HepG2 (cell line): ENCODE measurements around the gene MAP3K9. TPM values are rescaled to one million over a fixed set of nuclear protein-coding genes. Genes with fewer than 3 reads are reported as not detected.

ENCODE experiments used
- ATAC-seq: fragments of 200-7000 bp; cut with Tn5 transposase; 3 replicates; pipeline ENCODE4 v1.9.1; 2020; ENCODE audit warnings: mild to moderate bottlenecking, moderate library complexity
- BruUV-seq: library from RNA; stranded (reverse); fragments of 400-500 nt; replicated peaks from 2 replicates; lab custom pipeline; 2021; lab: Mats Ljungman, UMichigan
- CTCF ChIA-PET: fragments of 300-600 bp; formaldehyde crosslinking; extraction: SDS; loops from one replicate; lab custom pipeline; 2021; ENCODE audit warnings: low total read pairs, inconsistent platforms, low intra/inter-chr PET ratio; lab: Yijun Ruan, JAX
- POLR2A ChIA-PET: fragments of 350-600 bp; sonication (Branson Sonifier 250); formaldehyde crosslinking; loops from one replicate; lab custom pipeline; 2020; ENCODE audit warnings: antibody characterized with exemption, inconsistent platforms; lab: Yijun Ruan, JAX
- DNase-seq: peaks from one replicate; pipeline ENCODE4 v3.0.0-alpha.2; 2015; ENCODE audit warnings: low spot score
- FAIRE-seq: peaks from 3 replicates; lab custom pipeline; 2011; peaks lifted over from hg19 to GRCh38; lab: Jason Lieb, UNC
- H2AFZ ChIP-seq: one replicate; pipeline ENCODE4 v1.6.1; 2011; ENCODE audit warnings: low read length, inconsistent platforms
- H3K27ac ChIP-seq: fragments of 300-600 bp; 3 replicates; pipeline ENCODE4 v1.8.0; 2011; ENCODE audit warnings: mixed run types, mild to moderate bottlenecking, mixed read lengths, low read length, inconsistent platforms; ENCODE audit not compliant: insufficient read depth; ENCODE audit errors: extremely low read length
- H3K27me3 ChIP-seq, 2 experiments: fragments of 200-600 bp in 1 of 2; 2 replicates in 1 of 2; 3 replicates in 1 of 2; pipeline versions ENCODE4 v1.6.0 to v1.8.0; 2011; ENCODE audit warnings: low read length in 2 of 2, mild to moderate bottlenecking in 2 of 2, moderate library complexity in 2 of 2, inconsistent platforms in 1 of 2; ENCODE audit not compliant: insufficient read depth in 2 of 2, control insufficient read depth in 1 of 2
- H3K36me3 ChIP-seq, 2 experiments: fragments of 200-600 bp in 1 of 2; replicated peaks in 1 of 2; 2 replicates in 1 of 2; 3 replicates in 1 of 2; pipeline versions ENCODE4 v1.5.1 to v1.8.0; 2011; ENCODE audit warnings: low read length in 2 of 2, inconsistent platforms in 1 of 2; ENCODE audit not compliant: insufficient read depth in 2 of 2, control insufficient read depth in 1 of 2
- H3K4me1 ChIP-seq: 2 replicates; pipeline ENCODE4 v1.5.1; 2012; ENCODE audit warnings: low read length, inconsistent platforms; ENCODE audit not compliant: insufficient read depth
- H3K4me2 ChIP-seq: 2 replicates; pipeline ENCODE4 v1.6.0; 2011; ENCODE audit warnings: low read depth, low read length, inconsistent platforms
- H3K4me3 ChIP-seq, 3 experiments: fragments of 200-600 bp in 1 of 3; sonication (generic), shearing (Covaris generic) in 1 of 3; replicated peaks in 1 of 3; 2 replicates each; pipeline ENCODE4 v1.5.1; 2011 to 2016; ENCODE audit warnings: low read length in 3 of 3, inconsistent platforms in 2 of 3, low read depth in 2 of 3, mild to moderate bottlenecking in 2 of 3, control low read depth in 1 of 3, mixed read lengths in 1 of 3; ENCODE audit not compliant: insufficient read depth in 1 of 3
- H3K79me2 ChIP-seq: one replicate; pipeline ENCODE4 v1.6.1; 2011; ENCODE audit warnings: low read length, inconsistent platforms; ENCODE audit not compliant: insufficient read depth
- H3K9ac ChIP-seq: 2 replicates; pipeline ENCODE4 v1.6.0; 2011; ENCODE audit warnings: mild to moderate bottlenecking, low read depth, low read length, inconsistent platforms; ENCODE audit not compliant: insufficient read depth
- H3K9me3 ChIP-seq: 2 replicates; pipeline ENCODE4 v1.5.1; 2012; ENCODE audit warnings: mild to moderate bottlenecking, low read length
- H4K20me1 ChIP-seq: 2 replicates; pipeline ENCODE4 v1.6.0; 2011; ENCODE audit warnings: inconsistent platforms, mild to moderate bottlenecking, low read length, moderate library complexity; ENCODE audit not compliant: insufficient read depth
- AGO2 ChIP-seq: fragments of 200-400 bp; formaldehyde crosslinking; optimal IDR thresholded peaks from 2 replicates; pipeline ENCODE3; 2017; ENCODE audit warnings: mild to moderate bottlenecking, low read depth, low read length, moderate library complexity
- U2AF2 ChIP-seq: fragments of 200-400 bp; formaldehyde crosslinking; IDR thresholded peaks from 2 replicates; pipeline ENCODE4 v1.6.1; 2017; ENCODE audit warnings: low read depth, mild to moderate bottlenecking, low read length
- ZNF33B ChIP-seq: sonication (generic); formaldehyde crosslinking; IDR thresholded peaks from 2 replicates; pipeline ENCODE4 v1.5.1; 2020; ENCODE audit warnings: mild to moderate bottlenecking, missing genetic modification reagents
- ZNF616 ChIP-seq: sonication (generic); formaldehyde crosslinking; IDR thresholded peaks from 2 replicates; pipeline ENCODE4 v1.5.0; 2020; ENCODE audit warnings: low read depth, mild to moderate bottlenecking, missing genetic modification reagents
- ZNF775 ChIP-seq: sonication (generic); formaldehyde crosslinking; IDR thresholded peaks from 2 replicates; pipeline ENCODE4 v1.4.0; 2020; ENCODE audit warnings: missing genetic modification reagents, mild to moderate bottlenecking, moderate library complexity, borderline replicate concordance
- WGBS: methylation state at CpG from one replicate; pipeline ENCODE4 v1.1.6; 2017; ENCODE audit warnings: low lambda C conversion rate; 5-methylcytosine and 5-hydroxymethylcytosine counted together
- in situ Hi-C: cut with HindIII; loops from 2 replicates; pipeline ENCODE4 v1.10.0; 2017; ENCODE audit warnings: low pct_unique_long_range_greater_than_20kb; ENCODE audit not compliant: extremely low pct_ligation_motif_present
- intact Hi-C: fragments of 100-400 bp; cut with micrococcal nuclease; formaldehyde crosslinking; loops from one replicate; pipeline ENCODE4 v1.10.0; 2022; ENCODE audit not compliant: unreplicated experiment
- polyA plus RNA-seq, 8 experiments: library from polyadenylated mRNA; depleted of rRNA in 3 of 8; stranded (reverse) in 7 of 8; unstranded in 1 of 8; fragments of >200 nt; fragmentation: Illumina TruSeq in 4 of 8; extraction: Trizol in 4 of 8; gene quantifications; 2 replicates each; pipeline versions ENCODE4 v1.2.1 to v1.2.3, GENCODE V29; 2011 to 2016; ENCODE audit warnings: low read depth in 4 of 8, missing spikeins in 1 of 8, mixed read lengths in 1 of 8; ENCODE audit not compliant: insufficient read depth in 1 of 8
- total RNA-seq, 5 experiments: library from RNA; depleted of rRNA; stranded (reverse); fragments of >200 nt; fragmentation: Illumina TruSeq; extraction: Trizol; gene quantifications; 2 replicates each; pipeline ENCODE4 v1.2.3, GENCODE V29; 2016; ENCODE audit warnings: low read depth in 1 of 5
- TF ChIP-seq, protein P1 (sequence below): sonication (generic); formaldehyde crosslinking; IDR thresholded peaks from 2 replicates; pipeline ENCODE4 v1.4.0; 2020; ENCODE audit warnings: missing genetic modification reagents, mild to moderate bottlenecking, borderline replicate concordance
- TF ChIP-seq, protein P2 (sequence below): sonication (generic); formaldehyde crosslinking; IDR thresholded peaks from one replicate; pipeline ENCODE4 v1.5.1; 2020; ENCODE audit warnings: mild to moderate bottlenecking, missing genetic modification reagents; ENCODE audit errors: not compliant biosample characterization

MAP3K9 gene
- total and polyA plus RNA-seq, 2 of the 13 experiments (the other 11 are each of a cell fraction or from before 2014, with no cell fraction given) = 4.3 to 4.5 TPM

- H3K27ac ChIP-seq = no peak overlapping the region
- CTCF ChIA-PET = no interaction called here
- ATAC-seq (no peak), DNase-seq (no peak), FAIRE-seq (no peak)
- WGBS = 96% methylated on average over 1 of the region's 1 CpG
- in situ Hi-C loops (no loop called here), intact Hi-C loops (no loop called here)
- H3K9me3 ChIP-seq = no peaks in the 10 kb centered on the region
- POLR2A ChIA-PET = no interaction called here
- H3K4me1 ChIP-seq = peaks cover 18% of the 10 kb centered on the region
- BruUV-seq = no TSS peak
- H4K20me1 ChIP-seq = peaks cover 2% of the 10 kb centered on the region; the same call in 1 of the 2 replicates
- peaks cover 17% of the 10 kb centered on the region for H3K79me2 ChIP-seq
- H2AFZ ChIP-seq = no peak overlapping the region
- H3K4me3 ChIP-seq = no peak overlapping the region
- TF ChIP-seq, protein P1, sequence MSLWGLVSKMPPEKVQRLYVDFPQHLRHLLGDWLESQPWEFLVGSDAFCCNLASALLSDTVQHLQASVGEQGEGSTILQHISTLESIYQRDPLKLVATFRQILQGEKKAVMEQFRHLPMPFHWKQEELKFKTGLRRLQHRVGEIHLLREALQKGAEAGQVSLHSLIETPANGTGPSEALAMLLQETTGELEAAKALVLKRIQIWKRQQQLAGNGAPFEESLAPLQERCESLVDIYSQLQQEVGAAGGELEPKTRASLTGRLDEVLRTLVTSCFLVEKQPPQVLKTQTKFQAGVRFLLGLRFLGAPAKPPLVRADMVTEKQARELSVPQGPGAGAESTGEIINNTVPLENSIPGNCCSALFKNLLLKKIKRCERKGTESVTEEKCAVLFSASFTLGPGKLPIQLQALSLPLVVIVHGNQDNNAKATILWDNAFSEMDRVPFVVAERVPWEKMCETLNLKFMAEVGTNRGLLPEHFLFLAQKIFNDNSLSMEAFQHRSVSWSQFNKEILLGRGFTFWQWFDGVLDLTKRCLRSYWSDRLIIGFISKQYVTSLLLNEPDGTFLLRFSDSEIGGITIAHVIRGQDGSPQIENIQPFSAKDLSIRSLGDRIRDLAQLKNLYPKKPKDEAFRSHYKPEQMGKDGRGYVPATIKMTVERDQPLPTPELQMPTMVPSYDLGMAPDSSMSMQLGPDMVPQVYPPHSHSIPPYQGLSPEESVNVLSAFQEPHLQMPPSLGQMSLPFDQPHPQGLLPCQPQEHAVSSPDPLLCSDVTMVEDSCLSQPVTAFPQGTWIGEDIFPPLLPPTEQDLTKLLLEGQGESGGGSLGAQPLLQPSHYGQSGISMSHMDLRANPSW (CRISPR knock-in tag) = no peak
- TF ChIP-seq ZNF33B (CRISPR knock-in tag) = no peak
- no peak for TF ChIP-seq AGO2
- peaks cover 7 to 13% of the 10 kb centered on the region in 2 experiments for H3K36me3 ChIP-seq
- H3K9ac ChIP-seq = no peak overlapping the region
- H3K4me2 ChIP-seq = no peak overlapping the region
- no peaks in the 10 kb centered on the region for H3K27me3 ChIP-seq
These were observed 6.9 kb downstream of the MAP3K9 start for GRCh38 chr14:70802379-70802778.

GRCh38 chr14:70801836-70802235, 7.5 kb downstream of the MAP3K9 start:
- DNase-seq (no peak), FAIRE-seq (no peak), ATAC-seq (no peak)
- no peaks in the 10 kb centered on the region for H3K27me3 ChIP-seq
- H3K4me3 ChIP-seq = no peak overlapping the region
- CTCF ChIA-PET = no interaction called here
- WGBS = 94% methylated on average over 5 of the region's 5 CpGs
- in situ Hi-C loops = no loop called here
- peaks cover 13% of the 10 kb centered on the region for H3K4me1 ChIP-seq
- no peak overlapping the region for H3K9ac ChIP-seq
- peaks cover 17% of the 10 kb centered on the region for H3K79me2 ChIP-seq
- H3K36me3 ChIP-seq = peaks cover 7 to 13% of the 10 kb centered on the region in 2 experiments
- no peaks in the 10 kb centered on the region for H3K9me3 ChIP-seq
- intact Hi-C loops = no loop called here
- no TSS peak for BruUV-seq
- POLR2A ChIA-PET = no interaction called here
- no peak overlapping the region for H3K4me2 ChIP-seq
- no peak overlapping the region for H2AFZ ChIP-seq
- peaks cover 2% of the 10 kb centered on the region; the same call in 1 of the 2 replicates for H4K20me1 ChIP-seq
- no peak overlapping the region for H3K27ac ChIP-seq
- TF ChIP-seq, protein P2, sequence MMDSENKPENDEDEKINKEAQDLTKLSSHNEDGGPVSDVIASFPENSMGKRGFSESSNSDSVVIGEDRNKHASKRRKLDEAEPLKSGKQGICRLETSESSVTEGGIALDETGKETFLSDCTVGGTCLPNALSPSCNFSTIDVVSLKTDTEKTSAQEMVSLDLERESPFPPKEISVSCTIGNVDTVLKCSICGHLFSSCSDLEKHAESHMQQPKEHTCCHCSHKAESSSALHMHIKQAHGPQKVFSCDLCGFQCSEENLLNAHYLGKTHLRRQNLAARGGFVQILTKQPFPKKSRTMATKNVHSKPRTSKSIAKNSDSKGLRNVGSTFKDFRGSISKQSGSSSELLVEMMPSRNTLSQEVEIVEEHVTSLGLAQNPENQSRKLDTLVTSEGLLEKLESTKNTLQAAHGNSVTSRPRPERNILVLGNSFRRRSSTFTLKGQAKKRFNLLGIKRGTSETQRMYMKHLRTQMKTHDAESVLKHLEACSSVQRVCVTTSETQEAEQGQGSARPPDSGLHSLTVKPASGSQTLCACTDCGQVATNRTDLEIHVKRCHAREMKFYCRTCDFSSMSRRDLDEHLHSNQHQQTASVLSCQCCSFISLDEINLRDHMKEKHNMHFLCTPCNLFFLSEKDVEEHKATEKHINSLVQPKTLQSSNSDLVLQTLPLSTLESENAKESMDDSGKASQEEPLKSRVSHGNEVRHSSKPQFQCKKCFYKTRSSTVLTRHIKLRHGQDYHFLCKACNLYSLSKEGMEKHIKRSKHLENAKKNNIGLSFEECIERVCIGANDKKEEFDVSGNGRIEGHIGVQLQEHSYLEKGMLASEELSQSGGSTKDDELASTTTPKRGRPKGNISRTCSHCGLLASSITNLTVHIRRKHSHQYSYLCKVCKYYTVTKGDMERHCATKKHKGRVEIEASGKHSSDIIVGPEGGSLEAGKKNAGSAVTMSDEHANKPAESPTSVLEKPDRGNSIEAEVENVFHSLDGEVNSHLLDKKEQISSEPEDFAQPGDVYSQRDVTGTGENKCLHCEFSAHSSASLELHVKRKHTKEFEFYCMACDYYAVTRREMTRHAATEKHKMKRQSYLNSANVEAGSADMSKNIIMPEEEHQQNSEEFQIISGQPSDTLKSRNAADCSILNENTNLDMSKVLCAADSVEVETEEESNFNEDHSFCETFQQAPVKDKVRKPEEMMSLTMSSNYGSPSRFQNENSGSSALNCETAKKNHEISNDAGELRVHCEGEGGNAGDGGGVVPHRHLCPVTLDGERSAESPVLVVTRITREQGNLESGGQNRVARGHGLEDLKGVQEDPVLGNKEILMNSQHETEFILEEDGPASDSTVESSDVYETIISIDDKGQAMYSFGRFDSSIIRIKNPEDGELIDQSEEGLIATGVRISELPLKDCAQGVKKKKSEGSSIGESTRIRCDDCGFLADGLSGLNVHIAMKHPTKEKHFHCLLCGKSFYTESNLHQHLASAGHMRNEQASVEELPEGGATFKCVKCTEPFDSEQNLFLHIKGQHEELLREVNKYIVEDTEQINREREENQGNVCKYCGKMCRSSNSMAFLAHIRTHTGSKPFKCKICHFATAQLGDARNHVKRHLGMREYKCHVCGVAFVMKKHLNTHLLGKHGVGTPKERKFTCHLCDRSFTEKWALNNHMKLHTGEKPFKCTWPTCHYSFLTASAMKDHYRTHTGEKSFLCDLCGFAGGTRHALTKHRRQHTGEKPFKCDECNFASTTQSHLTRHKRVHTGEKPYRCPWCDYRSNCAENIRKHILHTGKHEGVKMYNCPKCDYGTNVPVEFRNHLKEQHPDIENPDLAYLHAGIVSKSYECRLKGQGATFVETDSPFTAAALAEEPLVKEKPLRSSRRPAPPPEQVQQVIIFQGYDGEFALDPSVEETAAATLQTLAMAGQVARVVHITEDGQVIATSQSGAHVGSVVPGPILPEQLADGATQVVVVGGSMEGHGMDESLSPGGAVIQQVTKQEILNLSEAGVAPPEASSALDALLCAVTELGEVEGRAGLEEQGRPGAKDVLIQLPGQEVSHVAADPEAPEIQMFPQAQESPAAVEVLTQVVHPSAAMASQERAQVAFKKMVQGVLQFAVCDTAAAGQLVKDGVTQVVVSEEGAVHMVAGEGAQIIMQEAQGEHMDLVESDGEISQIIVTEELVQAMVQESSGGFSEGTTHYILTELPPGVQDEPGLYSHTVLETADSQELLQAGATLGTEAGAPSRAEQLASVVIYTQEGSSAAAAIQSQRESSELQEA (CRISPR knock-in tag) = no peak
- TF ChIP-seq ZNF616 (CRISPR knock-in tag) = no peak
- no peak for TF ChIP-seq ZNF775 (CRISPR knock-in tag)
- TF ChIP-seq U2AF2 = no peak
